Fibroblast of the aortic adventitia (primary cell): ENCODE results near the gene SLC29A3. TPM values are rescaled to one million over a fixed set of nuclear protein-coding genes. Genes with fewer than 3 reads are reported as not detected.

Experiments
- DNase-seq: peaks from one replicate; pipeline ENCODE4 v3.0.0-alpha.2; 2010; ENCODE audit warnings: low read depth
- H3K4me3 ChIP-seq: 2 replicates; pipeline ENCODE4 v1.5.1; 2011; ENCODE audit warnings: low read depth, mild to moderate bottlenecking, control low read depth, low read length, moderate library complexity
- CTCF ChIP-seq: IDR thresholded peaks from 2 replicates; pipeline ENCODE4 v1.5.1; 2011; ENCODE audit warnings: mild to moderate bottlenecking, low read length, control low read depth, inconsistent platforms; ENCODE audit not compliant: insufficient read depth
- total RNA-seq: library from RNA; depleted of rRNA; stranded (reverse); fragments of >200 nt; gene quantifications from 2 replicates; pipeline ENCODE4 v1.2.3, GENCODE V29; 2012; ENCODE audit warnings: low replicate concordance

SLC29A3 gene
- total RNA-seq, 1 donor: 1.2 TPM

- no peak for DNase-seq
- H3K4me3 ChIP-seq: no peak overlapping the region
- TF ChIP-seq CTCF: no peak
Observed at GRCh38 chr10:71397296-71398212, 78.5 kb downstream of the SLC29A3 start.

- no peak for DNase-seq
- no peak for TF ChIP-seq CTCF
- H3K4me3 ChIP-seq: no peak overlapping the region
Observed at GRCh38 chr10:71398976-71399375, 79.9 kb downstream of the SLC29A3 start.

GRCh38 chr10:71399946-71400345 lies 80.9 kb downstream of the SLC29A3 start:
- TF ChIP-seq CTCF: no peak
- no peak for DNase-seq
- no peak overlapping the region for H3K4me3 ChIP-seq

GRCh38 chr10:71401056-71401455 lies 82.0 kb downstream of the SLC29A3 start:
- TF ChIP-seq CTCF: no peak
- no peak overlapping the region for H3K4me3 ChIP-seq
- no peak for DNase-seq

GRCh38 chr10:71402005-71402404 lies 82.9 kb downstream of the SLC29A3 start:
- no peak for DNase-seq
- no peak for TF ChIP-seq CTCF
- H3K4me3 ChIP-seq: no peak overlapping the region

- H3K4me3 ChIP-seq: no peak overlapping the region
- DNase-seq: no peak
- no peak for TF ChIP-seq CTCF
Observed at GRCh38 chr10:71404503-71405295, 85.6 kb downstream of the SLC29A3 start.
